Activated T-cell treated with anti-CD3 and anti-CD28 coated beads for 1 hour (primary cell): Measurements from ENCODE around the gene ERVK3-1.
"Not testable (repeated sequence)": the region's sequence is repeated elsewhere in the genome, so short reads cannot be mapped to it uniquely, and the experiment has no call there.

Experiments used
- DNase-seq: peaks from one replicate; pipeline ENCODE4 v3.0.0-alpha.2; 2020; ENCODE audit warnings: low read depth

The ERVK3-1 gene, protein sequence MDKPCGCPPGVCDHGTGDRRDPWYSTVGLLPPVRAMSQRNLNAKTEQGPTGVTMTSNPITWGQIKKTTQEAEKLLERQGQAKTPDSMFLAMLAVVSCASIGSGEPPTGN

DNA sequence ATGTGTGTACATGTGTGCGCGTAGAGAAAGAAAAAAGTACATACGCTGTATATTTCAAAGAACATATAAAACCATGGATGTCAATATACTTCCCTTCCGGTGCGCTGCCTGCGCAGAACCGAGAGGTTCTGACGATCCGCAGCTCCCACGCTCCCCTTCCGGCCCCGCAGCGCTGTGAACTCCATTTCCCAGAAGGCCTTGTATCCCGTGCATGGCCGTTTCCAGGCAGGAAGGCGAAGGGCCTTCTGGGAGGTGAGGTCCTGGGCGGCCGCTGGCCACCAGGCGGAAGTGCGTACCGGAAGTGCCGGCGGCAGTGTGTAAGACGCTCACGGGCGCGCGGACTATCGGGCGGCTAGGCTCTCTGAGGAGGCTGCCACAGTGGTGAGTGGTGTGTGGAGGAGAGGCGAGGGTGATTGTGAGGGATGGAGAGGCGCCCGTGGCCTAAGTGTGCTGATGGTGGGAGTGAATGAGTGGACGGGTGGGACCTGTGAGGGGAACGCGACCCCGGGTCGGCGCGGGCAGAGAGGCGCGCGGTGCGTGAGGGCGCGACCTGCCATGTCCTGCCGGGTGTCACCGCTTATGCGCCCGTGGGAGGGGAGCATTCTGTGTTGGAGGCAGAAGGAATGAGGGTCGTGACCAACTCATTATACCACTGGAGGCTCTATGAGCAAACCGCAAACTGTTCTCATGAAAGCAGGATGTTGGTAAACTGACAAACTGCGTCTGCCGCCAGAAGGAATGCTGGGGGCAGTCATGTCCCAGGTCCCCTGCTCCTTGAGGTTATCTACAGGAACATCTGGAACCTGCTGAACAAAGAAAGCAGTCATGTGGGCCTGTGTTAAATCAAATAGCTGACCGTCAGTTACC, at the start of gene ERVK3-1:
Gene ERVK3-1 (plus strand): TSS at position 313 of the 867 bp plus-strand sequence. CDS start 6,792 bp downstream, outside the sequence.
- DNase-seq = peak; percentile 85

DNA sequence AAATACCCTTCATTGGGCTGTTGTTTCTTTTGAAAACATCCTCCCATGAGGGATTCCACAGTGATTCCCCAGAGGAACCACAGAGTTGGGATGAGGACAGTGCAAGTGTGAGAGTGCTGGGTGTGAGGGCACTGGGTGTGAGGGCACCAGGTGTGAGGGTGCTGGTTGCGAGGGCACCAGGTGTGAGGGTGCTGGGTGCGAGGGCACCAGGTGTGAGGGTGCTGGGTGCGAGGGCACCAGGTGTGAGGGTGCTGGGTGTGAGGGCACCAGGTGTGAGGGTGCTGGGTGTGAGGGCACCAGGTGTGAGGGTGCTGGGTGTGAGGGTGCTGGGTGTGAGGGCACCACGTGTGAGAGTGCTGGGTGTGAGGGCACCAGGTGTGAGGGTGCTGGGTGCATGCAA, 46.9 kb upstream of the ERVK3-1 start:
- DNase-seq = not testable (repeated sequence)

DNA sequence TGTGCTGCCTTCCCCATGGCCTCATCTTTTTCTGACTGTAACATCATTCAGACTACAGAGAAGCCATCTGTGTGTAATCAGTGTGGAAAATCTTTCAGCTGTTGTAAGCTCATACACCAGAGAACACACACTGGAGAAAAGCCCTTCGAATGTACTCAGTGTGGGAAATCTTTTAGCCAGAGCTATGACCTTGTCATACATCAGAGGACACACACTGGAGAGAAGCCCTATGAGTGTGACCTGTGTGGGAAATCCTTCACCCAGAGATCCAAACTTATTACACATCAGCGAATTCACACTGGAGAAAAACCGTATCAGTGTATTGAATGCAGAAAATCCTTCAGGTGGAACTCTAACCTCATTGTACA, 43.6 kb upstream of the ERVK3-1 start:
- no peak for DNase-seq

DNA sequence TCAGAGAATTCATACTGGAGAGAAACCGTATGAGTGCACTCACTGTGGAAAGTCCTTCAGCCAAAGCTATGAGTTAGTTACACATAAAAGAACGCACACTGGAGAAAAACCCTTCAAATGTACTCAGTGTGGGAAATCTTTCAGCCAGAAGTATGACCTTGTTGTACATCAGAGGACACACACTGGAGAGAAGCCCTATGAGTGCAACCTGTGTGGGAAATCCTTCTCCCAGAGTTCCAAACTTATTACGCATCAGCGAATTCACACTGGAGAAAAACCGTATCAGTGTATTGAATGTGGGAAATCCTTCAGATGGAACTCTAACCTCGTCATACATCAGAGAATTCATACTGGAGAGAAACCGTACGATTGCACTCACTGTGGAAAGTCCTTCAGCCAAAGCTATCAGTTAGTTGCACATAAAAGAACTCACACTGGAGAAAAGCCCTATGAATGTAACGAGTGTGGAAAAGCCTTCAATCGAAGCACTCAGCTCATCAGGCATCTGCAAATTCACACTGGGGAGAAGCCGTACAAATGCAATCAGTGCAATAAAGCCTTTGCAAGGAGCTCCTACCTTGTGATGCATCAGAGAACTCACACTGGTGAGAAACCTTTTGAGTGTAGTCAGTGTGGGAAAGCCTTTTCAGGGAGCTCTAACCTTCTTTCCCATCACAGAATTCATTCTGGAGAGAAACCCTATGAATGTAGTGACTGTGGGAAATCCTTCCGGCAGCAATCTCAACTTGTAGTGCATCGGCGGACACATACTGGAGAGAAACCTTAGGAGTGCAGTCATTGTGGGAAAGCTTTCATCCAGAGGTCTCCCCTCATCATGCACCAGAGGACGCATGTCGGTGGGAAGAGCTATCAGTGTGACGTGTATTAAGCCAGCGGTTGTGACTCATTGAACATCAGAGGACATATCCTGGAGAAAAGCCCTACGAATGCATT, 42.9 kb upstream of the ERVK3-1 start:
- no peak for DNase-seq

DNA sequence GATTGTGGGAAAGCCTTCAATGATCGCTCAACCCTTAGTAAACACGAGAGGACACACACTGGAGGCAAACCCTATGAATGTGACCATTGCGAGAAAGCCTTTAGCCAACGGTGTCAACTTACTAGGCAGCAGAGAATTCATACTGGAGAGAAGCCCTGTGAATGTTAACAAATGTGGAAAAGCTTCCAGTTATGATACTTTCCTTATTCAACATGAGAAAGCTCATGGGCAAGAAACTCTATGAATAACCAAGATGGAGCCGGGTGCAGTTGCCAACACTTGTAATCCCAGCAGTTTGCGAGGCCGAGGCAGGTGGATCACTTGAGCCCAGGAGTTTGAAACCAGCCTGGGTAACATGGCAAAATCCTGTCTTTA, 42.3 kb upstream of the ERVK3-1 start:
- no peak for DNase-seq

DNA sequence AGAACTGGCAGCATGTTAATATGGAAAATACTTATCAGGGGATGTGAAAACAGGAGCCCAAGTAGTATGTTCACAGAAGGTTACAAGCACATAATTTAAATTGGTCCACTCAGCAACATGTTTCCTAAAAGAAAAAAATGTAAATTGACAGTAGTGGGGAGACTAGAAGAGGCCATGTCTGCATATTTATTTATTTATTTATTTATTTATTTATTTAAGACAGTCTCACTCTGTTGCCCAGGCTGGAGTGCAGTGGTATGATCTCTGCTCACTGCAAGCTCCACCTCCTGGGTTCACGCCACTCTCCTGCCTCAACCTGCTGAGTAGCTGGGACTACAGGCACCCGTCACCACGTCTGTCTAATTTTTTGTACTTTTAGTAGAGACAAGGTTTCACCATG, 40.1 kb upstream of the ERVK3-1 start:
- DNase-seq = no peak

DNA sequence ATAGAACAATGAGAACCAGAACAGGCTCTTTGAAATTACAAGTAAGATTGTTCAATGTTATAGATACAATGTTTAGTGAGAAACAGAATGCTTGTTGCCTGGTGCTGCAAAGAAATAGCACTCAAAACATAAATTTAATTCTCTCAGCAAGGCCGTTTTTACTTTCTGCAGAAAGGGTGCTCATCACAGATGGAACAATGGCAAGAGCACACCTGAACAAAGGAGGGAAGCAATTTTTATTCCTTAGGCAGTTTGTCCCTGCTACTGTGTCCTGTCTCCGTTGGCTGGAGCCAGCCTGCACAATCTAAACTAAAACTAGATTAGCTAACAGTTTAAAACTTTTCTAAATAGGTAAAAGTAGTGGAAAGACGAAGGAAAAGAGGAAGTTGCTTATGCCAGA, 36.8 kb upstream of the ERVK3-1 start:
- no peak for DNase-seq

DNA sequence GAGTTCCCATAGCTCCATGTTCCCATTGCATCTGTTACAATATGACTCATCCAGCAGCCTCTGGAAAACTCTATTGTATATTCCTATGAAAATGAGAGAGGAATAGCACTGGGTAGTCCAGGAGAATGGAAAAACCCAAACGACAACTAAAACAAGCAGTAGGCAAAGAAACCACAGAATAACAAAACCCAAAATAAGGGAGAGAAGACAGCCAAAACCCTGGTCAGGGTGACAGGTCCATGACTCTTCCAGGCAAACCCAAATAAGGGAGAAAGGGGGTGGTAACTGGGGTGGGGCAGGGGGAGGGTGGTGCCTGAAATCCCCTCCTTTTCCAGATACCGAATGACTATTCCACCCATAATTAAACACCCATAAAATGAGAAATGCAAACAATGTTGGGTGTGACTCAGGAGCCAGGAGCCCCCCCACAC, 30.4 kb upstream of the ERVK3-1 start:
- no peak for DNase-seq

DNA sequence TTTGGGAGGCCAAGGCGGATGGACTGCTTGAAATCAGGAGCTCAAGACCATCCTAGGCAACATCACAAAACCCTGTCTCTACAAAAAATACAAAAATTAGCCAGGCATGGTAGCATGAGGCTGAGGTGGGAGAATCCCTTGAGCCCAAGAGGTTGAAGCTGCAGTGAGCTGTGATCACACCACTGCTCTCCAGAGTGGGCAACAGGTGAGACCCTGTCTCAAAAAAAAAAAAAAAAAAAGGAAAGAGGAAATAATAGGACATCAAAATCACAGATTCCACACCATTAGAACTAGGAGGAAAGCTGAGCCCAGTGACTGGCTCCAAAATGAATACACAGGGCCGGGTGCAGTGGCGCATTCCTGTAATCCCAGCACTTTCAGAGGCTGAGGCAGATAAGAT, 29.6 kb upstream of the ERVK3-1 start:
- DNase-seq = no peak

DNA sequence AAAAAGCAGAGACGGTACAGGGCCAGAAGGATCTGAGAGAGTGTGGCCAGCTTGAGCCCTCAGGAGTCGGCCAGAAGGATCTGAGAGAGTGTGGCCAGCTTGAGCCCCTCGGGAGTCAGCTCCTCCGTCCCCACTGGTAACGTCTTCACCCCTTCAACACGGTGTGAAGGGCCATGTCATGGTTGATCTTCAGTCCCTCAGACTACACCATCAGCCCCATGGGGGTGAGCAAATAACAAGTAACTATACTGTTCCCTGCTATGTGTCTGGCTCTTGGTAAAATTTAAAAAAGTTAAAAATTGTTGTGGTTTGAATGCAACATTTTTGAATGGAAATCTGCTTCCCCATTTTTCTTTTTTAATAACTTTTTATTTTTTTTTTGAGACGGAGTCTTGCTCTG, 28.0 kb upstream of the ERVK3-1 start:
- DNase-seq = no peak

DNA sequence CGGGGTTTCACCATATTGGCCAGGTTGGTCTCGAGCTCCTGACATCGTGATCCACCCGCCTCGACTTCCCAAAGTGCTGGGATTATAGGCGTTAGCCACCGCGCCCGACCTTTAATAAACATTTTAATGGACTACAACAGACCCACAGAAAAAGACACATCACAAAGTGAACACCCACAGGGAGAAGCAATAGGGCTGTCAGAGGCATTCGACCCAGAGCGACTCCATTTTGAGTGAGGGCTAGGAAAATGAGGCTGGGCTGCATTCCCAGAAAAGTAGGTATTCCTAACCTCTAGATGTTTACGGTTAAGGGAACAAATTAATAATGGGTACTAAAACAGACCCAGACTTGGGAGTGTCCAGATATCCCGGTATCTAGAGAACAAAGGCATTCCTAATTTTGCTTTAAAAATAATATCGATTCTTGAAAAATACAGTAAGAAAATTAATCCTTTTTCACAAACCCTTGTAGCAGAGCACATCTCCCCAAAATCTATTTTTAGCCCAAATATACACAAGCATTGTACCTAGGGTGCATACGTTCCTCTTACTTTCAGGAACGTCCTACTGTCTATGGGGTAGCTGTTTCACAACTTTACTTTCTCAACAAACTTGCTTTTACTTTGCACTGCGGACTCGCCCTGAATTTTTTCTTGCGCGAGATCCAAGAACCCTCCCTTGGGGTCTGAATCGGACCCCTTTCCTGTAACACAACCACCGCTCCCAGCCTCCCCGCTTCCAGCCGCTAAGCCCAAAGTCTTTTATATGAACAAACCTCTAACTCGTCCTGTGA, 27.2 kb upstream of the ERVK3-1 start:
- no peak for DNase-seq

DNA sequence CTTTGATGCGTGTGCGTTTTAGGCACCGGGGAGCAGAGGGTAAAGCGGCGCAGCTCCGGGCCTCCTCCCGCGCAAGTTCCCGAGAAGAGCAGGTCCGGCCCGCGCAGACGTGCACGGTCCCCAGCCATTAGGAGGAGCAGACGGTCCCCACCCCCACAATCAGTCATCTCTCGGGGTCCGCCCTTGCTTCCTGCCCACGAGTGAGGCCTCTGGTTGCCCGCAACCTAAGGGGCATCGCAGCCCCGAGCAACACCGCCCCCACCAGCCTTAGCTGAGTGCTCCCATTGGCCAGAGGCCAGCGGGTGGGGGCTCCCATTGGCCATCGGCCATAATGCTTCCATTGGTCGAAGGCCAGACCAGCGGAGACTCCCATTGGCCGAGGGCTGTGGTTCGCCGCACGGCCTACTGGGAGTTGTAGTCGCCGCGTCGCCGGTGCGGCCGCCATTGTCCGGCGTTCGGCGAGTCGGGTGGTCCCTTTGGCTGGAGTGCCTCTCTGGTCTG, 26.6 kb upstream of the ERVK3-1 start, which contains the start of gene ZNF8:
Gene ZNF8 (plus strand): TSS at position 415 of the 501 bp plus-strand sequence. CDS start 127 bp downstream, outside the sequence.
- DNase-seq = peak; percentile 94

DNA sequence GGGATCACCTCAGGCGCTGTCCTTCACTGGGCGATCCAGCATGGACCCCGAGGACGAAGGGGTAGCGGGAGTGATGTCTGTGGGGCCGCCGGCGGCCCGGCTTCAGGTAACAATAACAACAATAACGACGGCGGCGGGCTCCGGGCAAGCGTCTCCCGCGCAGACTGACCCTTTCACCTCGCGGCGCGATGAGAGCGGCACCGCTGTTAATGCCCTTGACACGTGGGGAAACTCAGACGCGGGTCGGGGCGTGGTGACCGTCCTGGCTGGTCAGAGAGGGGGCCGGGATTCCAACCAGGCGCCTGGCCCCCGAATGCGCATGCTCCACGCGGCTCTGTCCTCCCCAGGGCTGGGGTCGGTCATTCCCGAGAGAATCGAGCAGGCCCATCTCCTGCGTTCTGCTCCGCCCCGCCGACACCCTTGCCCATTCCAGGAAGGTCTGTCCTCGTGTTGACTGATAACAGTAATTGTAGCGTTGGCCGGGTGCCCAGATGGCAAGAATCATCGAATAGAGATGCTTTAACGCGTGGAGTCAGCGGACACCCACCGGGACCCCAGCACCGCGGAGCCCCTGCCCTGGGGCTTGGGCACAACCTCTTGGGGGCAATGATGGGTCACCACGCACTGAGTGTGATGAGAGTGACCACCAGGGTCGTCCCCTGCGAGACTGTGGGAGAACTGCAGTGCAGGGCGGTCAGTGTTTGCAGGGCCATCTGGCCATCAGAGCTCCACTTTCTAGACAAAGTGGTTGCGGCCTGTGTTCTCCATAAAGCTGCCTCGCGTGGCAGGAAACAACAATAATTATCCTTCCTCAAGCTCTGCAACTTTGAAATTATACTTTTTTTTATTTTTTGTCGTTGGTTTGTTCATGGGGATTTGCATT, 25.9 kb upstream of the ERVK3-1 start:
- peak; percentile 23 for DNase-seq

DNA sequence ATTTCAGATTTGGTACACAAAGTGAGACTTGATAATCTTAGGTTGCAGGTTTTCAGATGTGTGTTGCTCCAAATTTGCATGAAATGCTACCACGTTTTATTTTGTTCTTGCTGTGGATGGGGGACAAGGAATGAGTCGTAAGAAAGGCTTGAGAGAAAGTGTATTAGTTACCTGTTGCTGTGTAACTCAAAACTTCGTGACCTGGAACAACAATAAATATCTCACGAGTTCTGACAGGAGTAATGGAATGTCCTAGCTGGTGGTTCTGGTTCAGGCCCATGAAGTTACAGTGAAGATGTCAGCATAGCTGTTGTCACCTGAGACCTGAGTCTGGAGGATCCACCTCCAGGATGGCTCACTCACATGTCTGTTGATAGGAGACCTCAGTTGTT, 25.3 kb upstream of the ERVK3-1 start:
- no peak for DNase-seq

DNA sequence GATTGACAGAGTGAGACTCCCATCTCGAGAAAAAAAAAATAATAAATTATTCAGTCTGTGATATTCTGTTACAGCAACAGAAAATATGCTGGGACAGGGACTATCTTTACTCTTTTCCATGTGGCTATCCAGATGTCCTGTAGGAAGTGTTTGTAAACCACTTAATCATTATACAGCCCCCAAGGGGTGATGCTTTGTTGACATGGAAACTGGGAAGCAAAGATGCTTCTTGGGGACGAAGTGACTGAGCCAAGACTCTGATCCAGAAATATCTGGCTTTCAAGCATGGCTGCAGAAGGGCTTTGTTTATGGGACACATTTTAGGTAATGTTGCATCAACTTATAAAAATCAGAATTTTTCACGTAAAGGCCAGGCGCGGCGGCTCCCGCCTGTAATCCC, 21.0 kb upstream of the ERVK3-1 start:
- DNase-seq = no peak

DNA sequence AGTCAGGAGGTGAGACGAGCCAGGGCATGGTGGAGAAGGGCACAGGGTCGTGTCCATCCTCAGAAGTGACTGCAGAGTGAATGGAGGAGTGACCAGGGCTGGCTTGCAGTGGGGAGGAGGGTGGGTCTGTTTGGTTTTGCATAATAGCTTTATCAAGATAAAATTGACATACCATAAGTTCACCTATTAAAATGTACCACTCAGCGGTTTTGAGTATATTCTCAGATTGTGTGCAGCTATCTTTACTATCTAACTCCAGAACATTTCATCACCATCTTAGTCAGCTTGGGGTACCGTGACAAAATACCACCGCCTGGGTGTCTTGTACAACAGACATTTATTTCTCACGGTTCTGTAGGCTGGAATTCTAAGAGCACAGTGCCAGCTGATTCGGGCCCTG, 13.2 kb upstream of the ERVK3-1 start:
- no peak for DNase-seq

DNA sequence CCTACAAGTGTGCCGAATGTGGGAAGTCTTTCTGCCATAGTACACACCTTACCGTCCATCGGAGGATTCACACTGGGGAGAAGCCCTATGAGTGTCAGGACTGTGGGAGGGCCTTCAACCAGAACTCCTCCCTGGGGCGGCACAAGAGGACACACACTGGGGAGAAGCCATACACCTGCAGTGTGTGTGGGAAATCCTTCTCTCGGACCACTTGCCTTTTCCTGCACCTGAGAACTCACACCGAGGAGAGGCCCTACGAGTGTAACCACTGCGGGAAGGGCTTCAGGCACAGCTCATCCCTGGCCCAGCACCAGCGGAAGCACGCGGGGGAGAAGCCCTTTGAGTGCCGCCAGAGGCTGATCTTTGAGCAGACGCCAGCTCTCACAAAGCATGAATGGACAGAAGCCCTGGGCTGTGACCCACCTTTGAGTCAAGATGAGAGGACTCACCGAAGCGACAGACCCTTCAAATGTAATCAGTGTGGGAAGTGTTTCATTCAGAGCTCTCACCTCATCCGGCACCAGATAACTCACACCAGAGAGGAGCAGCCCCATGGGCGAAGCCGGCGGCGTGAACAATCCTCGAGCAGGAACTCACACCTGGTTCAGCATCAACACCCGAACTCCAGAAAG, 10.3 kb upstream of the ERVK3-1 start:
- no peak for DNase-seq

DNA sequence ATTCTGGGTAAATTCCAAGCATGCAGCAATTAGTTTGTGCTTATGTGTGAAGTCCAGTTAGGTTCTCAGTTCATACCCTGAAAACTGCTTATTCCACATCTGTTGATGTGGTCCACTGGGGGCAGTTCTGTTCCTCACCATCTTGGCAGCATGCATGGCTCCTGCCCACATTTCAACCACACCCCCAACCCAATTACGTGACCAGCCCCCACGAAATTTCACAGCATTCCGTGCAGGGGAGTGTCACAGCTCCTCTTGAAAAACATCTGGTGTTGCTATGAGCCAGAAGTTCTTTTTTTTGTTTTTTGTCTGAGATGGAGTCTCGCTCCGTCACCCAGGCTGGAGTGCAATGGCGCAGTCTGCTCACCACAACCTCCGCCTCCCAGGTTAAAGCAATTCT, 9.1 kb upstream of the ERVK3-1 start:
- no peak for DNase-seq

DNA sequence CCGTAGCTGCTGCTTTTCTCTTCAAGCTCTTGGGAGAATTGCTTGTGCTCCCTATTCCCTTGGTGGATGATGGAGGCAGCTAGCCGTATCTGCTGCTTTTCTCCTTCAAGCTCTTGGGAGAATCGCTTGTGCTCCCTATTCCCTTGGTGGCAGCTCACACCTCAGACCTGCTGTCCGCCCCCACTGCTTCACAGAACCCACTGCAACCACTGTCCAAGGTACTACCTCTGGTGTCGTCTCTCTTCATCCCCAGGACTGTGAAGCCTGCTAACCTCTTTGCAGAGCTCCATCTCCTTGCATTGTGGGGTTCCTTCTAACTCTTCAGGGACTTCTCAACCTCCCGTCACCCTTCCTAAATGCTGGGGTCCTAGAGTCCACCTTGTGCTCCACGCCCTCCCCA, 4.6 kb upstream of the ERVK3-1 start:
- no peak for DNase-seq

DNA sequence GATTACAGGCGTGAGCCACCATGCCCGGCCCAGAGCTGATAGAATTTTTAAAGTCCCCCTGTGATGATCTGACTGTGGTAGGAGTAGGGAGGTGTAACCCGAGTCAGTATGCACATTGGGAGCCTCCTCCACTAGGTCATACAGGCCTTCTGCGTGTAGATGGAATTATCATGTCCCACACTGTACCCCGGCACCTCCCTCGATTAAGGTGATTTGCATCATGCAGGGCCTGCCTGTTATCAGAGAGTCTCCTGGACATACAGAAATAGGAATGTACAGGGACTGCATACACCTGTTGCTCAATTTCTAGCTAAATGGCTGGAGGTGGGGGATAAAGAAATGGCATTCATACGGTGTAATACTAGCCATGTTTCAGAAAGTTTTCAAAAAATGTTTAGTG, 922 bp upstream of the ERVK3-1 start:
- DNase-seq = no peak
